ENCODE results near the gene DNAJB8. TPM values are rescaled to one million over a fixed set of nuclear protein-coding genes. Genes with fewer than 3 reads are reported as not detected.

The DNAJB8 gene
- total RNA-seq, 2 donors from 2014 or later = not detected

GRCh38 chr3:128492671-128493569 is 26.2 kb upstream of the DNAJB8 start, which contains the start of gene GATA2:
Gene GATA2, minus strand, starts transcription at chr3:128493201. Its CDS starts 6,170 bp downstream, at chr3:128487031.
- Mint-ChIP-seq H3K27me3 (ENCODE audit: insufficient read depth) (peaks cover 93% of the 10 kb centered on the region), H3K9me3 (no peaks in the 10 kb centered on the region), H3K4me1 (peaks cover 18% of the 10 kb centered on the region), H3K36me3 (ENCODE audit: low read depth) (no peaks in the 10 kb centered on the region), H3K4me3 (peak within 1 kb of the TSS; percentile 39), H3K27ac (no peak within 1 kb of the TSS)
- WGBS, 2 experiments (ENCODE audit: insufficient coverage in 1 of 2, insufficient read length in 1 of 2) = 2 to 3% methylated on average over 24 to 78 of the region's 78 CpGs
- no peaks in the 10 kb centered on the region for H3K36me3 ChIP-seq (ENCODE audit: control insufficient read depth, insufficient read depth, low read length)
- H3K4me1 ChIP-seq (ENCODE audit: control insufficient read depth, insufficient read depth, low read length) = peaks cover 9% of the 10 kb centered on the region
- no peak within 1 kb of the TSS for H3K27ac ChIP-seq (ENCODE audit: low read depth, low read length)
- no peak for DNase-seq
- H3K9me3 ChIP-seq (ENCODE audit: control insufficient read depth, low read length) = no peaks in the 10 kb centered on the region
- H3K9ac ChIP-seq (ENCODE audit: extremely low read depth, low read length, poor library complexity, severe bottlenecking) = no peak within 1 kb of the TSS
- H3K27me3 ChIP-seq (ENCODE audit: control insufficient read depth, insufficient read depth, low read length, poor library complexity, severe bottlenecking) = peaks cover 97% of the 10 kb centered on the region
- H3K4me3 ChIP-seq (ENCODE audit: low read length) = no peak within 1 kb of the TSS
- peak; percentile 49 for TF ChIP-seq CTCF (conservative IDR thresholded peaks at IDR 0.05)

- no peak overlapping the region for H3K4me3 ChIP-seq (ENCODE audit: low read length)
- TF ChIP-seq CTCF (conservative IDR thresholded peaks at IDR 0.05) = no peak
Measured at GRCh38 chr3:128491941-128492670, 25.4 kb upstream of the DNAJB8 start.

GRCh38 chr3:128491691-128491940 is 24.9 kb upstream of the DNAJB8 start:
- no peaks in the 10 kb centered on the region for H3K9me3 Mint-ChIP-seq
- H3K4me3 Mint-ChIP-seq = peak overlapping the region; percentile 39
- Histone ChIP-seq H3K4me3 (ENCODE audit: low read length) (no peak overlapping the region), H3K36me3 (ENCODE audit: control insufficient read depth, insufficient read depth, low read length) (no peaks in the 10 kb centered on the region), H3K9me3 (ENCODE audit: control insufficient read depth, low read length) (no peaks in the 10 kb centered on the region), H3K27me3 (ENCODE audit: control insufficient read depth, insufficient read depth, low read length, poor library complexity, severe bottlenecking) (peaks cover 100% of the 10 kb centered on the region), H3K27ac (ENCODE audit: low read depth, low read length) (no peak overlapping the region), H3K9ac (ENCODE audit: extremely low read depth, low read length, poor library complexity, severe bottlenecking) (no peak overlapping the region), H3K4me1 (ENCODE audit: control insufficient read depth, insufficient read depth, low read length) (peaks cover 5% of the 10 kb centered on the region)
- no peaks in the 10 kb centered on the region for H3K36me3 Mint-ChIP-seq (ENCODE audit: low read depth)
- H3K4me1 Mint-ChIP-seq = peaks cover 14% of the 10 kb centered on the region
- DNase-seq = no peak
- H3K27ac Mint-ChIP-seq = no peak overlapping the region
- 1 to 2% methylated on average over 13 to 19 of the region's 19 CpGs for WGBS, 2 experiments (ENCODE audit: insufficient coverage in 1 of 2, insufficient read length in 1 of 2)
- peaks cover 94% of the 10 kb centered on the region for H3K27me3 Mint-ChIP-seq (ENCODE audit: insufficient read depth)
- TF ChIP-seq CTCF (conservative IDR thresholded peaks at IDR 0.05) = no peak

More at GRCh38 chr3:128491941-128492670, 25.4 kb upstream of the DNAJB8 start:
- WGBS, 2 experiments (ENCODE audit: insufficient coverage in 1 of 2, insufficient read length in 1 of 2) = 1% methylated on average over 26 to 70 of the region's 70 CpGs
- Mint-ChIP-seq H3K9me3 (no peaks in the 10 kb centered on the region), H3K4me1 (peaks cover 18% of the 10 kb centered on the region), H3K27ac (no peak overlapping the region), H3K4me3 (peak overlapping the region; percentile 39), H3K36me3 (ENCODE audit: low read depth) (no peaks in the 10 kb centered on the region), H3K27me3 (ENCODE audit: insufficient read depth) (peaks cover 94% of the 10 kb centered on the region)
- H3K27ac ChIP-seq (ENCODE audit: low read depth, low read length) = no peak overlapping the region
- H3K36me3 ChIP-seq (ENCODE audit: control insufficient read depth, insufficient read depth, low read length) = no peaks in the 10 kb centered on the region
- H3K9me3 ChIP-seq (ENCODE audit: control insufficient read depth, low read length) = no peaks in the 10 kb centered on the region
- peaks cover 100% of the 10 kb centered on the region for H3K27me3 ChIP-seq (ENCODE audit: control insufficient read depth, insufficient read depth, low read length, poor library complexity, severe bottlenecking)
- peaks cover 9% of the 10 kb centered on the region for H3K4me1 ChIP-seq (ENCODE audit: control insufficient read depth, insufficient read depth, low read length)
- H3K9ac ChIP-seq (ENCODE audit: extremely low read depth, low read length, poor library complexity, severe bottlenecking) = no peak overlapping the region
- DNase-seq = peak; percentile 81
